Activated T-helper 2 cell treated with anti-CD3 and anti-CD28 coated beads, Interferon-gamma antibody, Interleukin-2, Interleukin-4, amounts not matched to agents 10 μg/mL and 5 μg/mL and 100 μg/mL, durations not matched to agents 14 hours and 24 hours and 36 hours (primary cell): ENCODE data around the gene SEMA7A. TPM values are rescaled to one million over a fixed set of nuclear protein-coding genes. Genes with fewer than 3 reads are reported as not detected.
A peak's percentile ranks its signal among the peaks of the same experiment; 100 is the strongest.

Source experiments
- DNase-seq: peaks from one replicate; pipeline ENCODE4 v3.0.0; 2021; ENCODE audit warnings: low spot score
- H3K27ac Mint-ChIP-seq: one replicate; pipeline ENCODE4 v1.8.0; 2021; ENCODE audit warnings: mixed read lengths
- H3K27me3 Mint-ChIP-seq: one replicate; pipeline ENCODE4 v1.8.0; 2021; ENCODE audit warnings: low read depth, mixed read lengths
- H3K36me3 Mint-ChIP-seq: one replicate; pipeline ENCODE4 v1.8.0; 2021; ENCODE audit warnings: low read depth, mixed read lengths
- H3K4me1 Mint-ChIP-seq: one replicate; pipeline ENCODE4 v1.8.0; 2021; ENCODE audit warnings: low read depth, mixed read lengths
- H3K4me3 Mint-ChIP-seq: one replicate; pipeline ENCODE4 v1.8.0; 2021; ENCODE audit warnings: low read depth, mild to moderate bottlenecking, moderate library complexity, mixed read lengths
- H3K9me3 Mint-ChIP-seq: one replicate; pipeline ENCODE4 v1.8.0; 2021; ENCODE audit warnings: mixed read lengths
- intact Hi-C: fragments of 100-400 bp; cut with micrococcal nuclease; formaldehyde crosslinking; loops from one replicate; pipeline ENCODE4 v1.15.1; 2023
- total RNA-seq: library from RNA; stranded (reverse); gene quantifications from 2 replicates; pipeline ENCODE4 v1.2.3, GENCODE V29; 2022

SEMA7A gene
- total RNA-seq, 1 donor from 2014 or later: 45.9 TPM

DNA sequence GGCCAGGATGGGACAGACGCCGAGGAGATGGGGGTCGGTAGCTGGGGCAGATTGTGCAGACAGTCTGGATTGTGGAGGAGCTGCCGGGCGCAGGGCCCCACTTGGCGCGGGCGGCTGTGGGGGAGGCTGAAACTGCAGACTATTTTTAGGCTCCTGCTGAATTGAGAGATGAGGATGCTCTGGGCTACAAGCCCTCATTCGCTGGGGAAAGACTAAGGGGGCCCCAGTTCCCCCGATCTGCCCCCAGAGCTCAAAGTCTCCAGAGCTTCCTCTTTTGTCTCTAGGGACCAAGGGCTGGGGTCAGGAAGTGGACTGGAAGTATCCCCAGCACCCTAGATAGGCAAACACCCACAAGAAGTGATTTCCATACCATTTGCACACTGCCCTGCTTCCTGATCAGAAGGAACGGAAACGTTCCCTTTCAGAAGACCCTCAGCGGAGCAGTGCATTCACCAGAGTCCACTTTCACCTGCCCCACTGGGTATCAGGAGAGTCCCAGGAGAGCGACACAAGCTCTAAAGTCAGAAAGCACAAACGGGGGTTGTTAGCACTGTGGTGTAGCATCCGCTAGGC is 29.7 kb downstream of the SEMA7A start:
- H3K27ac Mint-ChIP-seq: peak overlapping the region; percentile 84
- intact Hi-C loops: loop anchor here (1.0 kb wide), 1 partner anchor 57 kb away; the partner anchor contains the start of gene UBL7
- peaks cover 21% of the 10 kb centered on the region for H3K36me3 Mint-ChIP-seq
- peaks cover 62% of the 10 kb centered on the region for H3K4me1 Mint-ChIP-seq
- no peaks in the 10 kb centered on the region for H3K9me3 Mint-ChIP-seq
- no peak overlapping the region for H3K4me3 Mint-ChIP-seq
- no peaks in the 10 kb centered on the region for H3K27me3 Mint-ChIP-seq
- DNase-seq: no peak

DNA sequence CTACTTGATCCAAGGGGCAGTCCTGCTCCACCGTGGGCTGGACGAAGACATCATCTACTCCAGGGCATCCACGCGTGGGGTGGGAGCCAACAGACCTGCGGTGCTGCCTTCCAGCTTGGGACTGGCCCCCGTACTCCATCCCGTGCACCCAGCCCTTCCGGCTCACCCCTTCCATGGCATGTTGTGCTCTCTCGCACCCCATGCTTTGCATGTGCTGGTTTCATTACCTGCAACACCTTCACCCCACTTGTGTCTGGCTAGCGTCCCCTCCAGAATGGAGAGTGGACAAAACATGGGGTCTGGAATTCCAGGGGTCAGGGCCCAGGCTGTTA is 30.2 kb downstream of the SEMA7A start:
- peaks cover 21% of the 10 kb centered on the region for H3K36me3 Mint-ChIP-seq
- intact Hi-C loops: loop anchor here (1.0 kb wide), 1 partner anchor 58 kb away; the partner anchor contains the start of gene UBL7
- no peak for DNase-seq
- H3K9me3 Mint-ChIP-seq: no peaks in the 10 kb centered on the region
- no peaks in the 10 kb centered on the region for H3K27me3 Mint-ChIP-seq
- peak overlapping the region; percentile 84 for H3K27ac Mint-ChIP-seq
- peak overlapping the region; percentile 3 for H3K4me3 Mint-ChIP-seq
- peaks cover 65% of the 10 kb centered on the region for H3K4me1 Mint-ChIP-seq

DNA sequence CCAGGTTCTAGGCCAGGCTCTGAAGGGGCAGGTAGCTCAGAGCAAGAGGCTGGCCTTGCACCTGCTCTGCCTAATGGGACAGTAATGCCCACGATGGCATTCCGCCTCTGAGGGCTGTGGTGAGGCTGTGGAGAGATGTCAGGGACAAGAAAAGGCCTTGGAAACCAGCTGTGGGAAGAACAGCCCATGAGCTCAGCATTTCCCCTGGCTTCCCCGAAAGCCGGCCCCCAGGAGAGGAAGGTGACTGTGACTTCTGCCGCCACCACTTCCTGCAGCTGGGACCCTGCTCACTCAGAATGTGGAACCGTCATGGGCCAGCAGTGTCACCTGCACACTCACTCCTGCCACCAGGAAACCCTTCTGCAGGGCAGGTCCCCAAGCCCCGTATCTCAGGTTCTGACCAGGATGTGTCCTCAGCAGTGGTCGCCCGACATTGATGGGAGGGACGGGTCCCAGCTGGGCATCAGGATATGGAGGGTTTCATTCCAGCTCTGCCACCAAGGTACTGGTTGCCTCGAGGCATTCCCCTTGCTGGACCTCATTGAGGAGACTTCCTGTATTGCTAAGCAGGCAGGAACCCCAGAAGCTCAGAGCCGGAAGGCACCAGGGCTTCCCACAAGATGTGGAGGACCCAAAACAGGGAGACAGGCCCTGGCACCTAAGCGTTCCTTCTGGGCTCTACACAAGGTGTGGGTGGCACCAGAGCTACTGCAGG is 30.7 kb downstream of the SEMA7A start:
- Mint-ChIP-seq H3K27ac (peak overlapping the region; percentile 84), H3K27me3 (no peaks in the 10 kb centered on the region), H3K36me3 (peaks cover 17% of the 10 kb centered on the region), H3K4me3 (peak overlapping the region; percentile 3), H3K9me3 (no peaks in the 10 kb centered on the region), H3K4me1 (peaks cover 70% of the 10 kb centered on the region)
- peak; percentile 64 for DNase-seq
- intact Hi-C loops: loop anchor here (1.0 kb wide), 1 partner anchor 58 kb away; the partner anchor contains the start of gene UBL7

DNA sequence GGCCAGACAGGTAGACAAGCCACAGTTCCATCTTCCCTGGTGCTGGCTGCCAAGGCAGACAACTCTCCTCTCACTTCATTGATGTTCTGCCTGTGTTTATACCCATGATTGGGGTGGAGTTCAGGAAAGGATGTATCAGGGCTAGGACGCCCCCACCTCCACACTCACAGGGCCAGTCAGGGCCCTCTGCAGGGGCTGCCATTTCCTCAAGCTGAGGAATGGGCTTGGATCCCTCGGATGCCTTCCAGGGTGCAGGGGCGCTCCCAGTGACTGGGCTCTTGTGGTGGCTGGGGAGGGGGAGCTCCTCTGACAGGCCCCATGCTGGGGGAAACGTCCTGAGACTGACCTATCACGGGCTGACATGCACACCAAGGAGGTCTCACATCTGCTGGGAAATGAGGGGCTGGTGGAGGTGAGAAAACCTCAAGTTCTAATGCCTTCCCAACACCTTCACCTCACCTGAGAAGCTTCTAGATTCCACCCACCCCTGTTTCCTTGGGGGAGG is 31.4 kb downstream of the SEMA7A start:
- peak overlapping the region; percentile 84 for H3K27ac Mint-ChIP-seq
- no peaks in the 10 kb centered on the region for H3K9me3 Mint-ChIP-seq
- peaks cover 74% of the 10 kb centered on the region for H3K4me1 Mint-ChIP-seq
- H3K4me3 Mint-ChIP-seq: no peak overlapping the region
- intact Hi-C loops: no loop called here
- H3K27me3 Mint-ChIP-seq: no peaks in the 10 kb centered on the region
- no peak for DNase-seq
- H3K36me3 Mint-ChIP-seq: peaks cover 14% of the 10 kb centered on the region

DNA sequence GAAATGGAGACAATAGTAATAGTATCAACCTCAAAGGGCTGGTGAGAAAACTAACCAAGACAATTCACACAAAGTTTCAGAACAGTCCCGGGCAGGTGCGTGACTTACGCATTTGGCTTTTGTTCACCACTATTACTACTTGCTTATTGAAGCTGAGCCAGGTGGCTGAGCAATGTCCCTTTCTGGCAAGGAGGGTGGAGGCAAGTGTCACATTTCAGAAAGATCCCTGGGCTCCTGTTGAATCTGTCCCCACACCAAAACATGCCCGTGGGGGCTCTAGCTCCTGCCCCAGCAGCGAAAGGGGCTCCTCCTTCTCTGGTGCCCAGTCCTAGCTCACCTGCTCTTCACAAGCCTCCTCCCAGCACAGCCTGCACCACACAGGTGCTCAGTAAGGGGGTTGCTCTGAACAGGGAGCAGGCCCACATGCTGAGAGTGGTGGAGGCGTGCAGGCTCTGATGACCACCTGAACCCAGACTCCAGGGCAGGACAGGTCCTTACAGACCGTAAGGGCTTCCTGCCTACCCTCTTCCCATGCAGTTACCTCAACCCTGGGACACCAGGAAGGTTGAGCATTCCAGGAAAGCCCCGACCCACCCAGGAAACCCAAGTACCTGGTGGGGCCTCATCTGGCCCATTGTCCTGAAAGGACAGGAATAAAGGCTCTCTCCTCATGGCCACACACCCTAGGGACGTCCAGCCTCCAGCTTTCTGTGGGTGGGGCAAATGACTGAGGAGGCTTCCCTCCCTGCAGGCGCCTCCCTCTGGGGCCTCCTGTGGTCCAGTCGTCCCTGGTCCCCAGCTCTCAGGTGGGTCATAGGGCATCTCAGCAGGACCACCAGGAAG is 32.6 kb downstream of the SEMA7A start:
- Mint-ChIP-seq H3K4me1 (peaks cover 79% of the 10 kb centered on the region), H3K27me3 (no peaks in the 10 kb centered on the region), H3K36me3 (peaks cover 6% of the 10 kb centered on the region), H3K4me3 (peak overlapping the region; percentile 9), H3K27ac (peak overlapping the region; percentile 91), H3K9me3 (no peaks in the 10 kb centered on the region)
- intact Hi-C loops: loop anchor here (1.0 to 2.0 kb wide), 3 partner anchors 17 to 140 kb away; partner anchors contain the start of genes ARID3B and SEMA7A
- DNase-seq: no peak

DNA sequence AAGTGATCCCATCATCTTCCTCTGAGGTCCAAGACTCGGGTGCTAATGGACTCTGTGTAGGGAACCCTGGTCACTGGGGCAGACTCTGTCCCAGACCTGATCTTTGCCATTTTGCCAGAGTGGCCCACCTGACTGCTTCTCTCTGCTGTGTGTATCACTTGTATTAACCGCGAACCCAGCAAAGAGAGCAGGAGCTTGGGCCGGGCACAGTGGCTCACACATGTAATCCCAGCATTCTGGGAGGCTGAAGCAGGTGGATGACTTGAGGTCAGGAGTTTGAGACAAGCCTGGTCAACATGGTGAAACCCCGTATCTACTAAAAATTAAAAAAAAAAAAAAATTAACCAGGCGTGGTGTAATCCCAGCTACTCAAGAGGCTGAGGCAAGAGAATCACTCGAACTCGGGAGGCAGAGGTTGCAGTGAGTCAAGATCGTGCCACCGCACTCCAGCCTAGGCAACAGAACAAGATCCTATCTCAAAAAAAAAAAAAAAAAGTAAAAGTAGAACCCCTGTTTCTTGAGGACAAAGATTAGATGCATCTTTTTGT is 33.4 kb downstream of the SEMA7A start:
- Mint-ChIP-seq H3K27ac (peak overlapping the region; percentile 91), H3K4me1 (peaks cover 79% of the 10 kb centered on the region), H3K27me3 (no peaks in the 10 kb centered on the region), H3K4me3 (peak overlapping the region; percentile 43), H3K36me3 (peaks cover 5% of the 10 kb centered on the region), H3K9me3 (no peaks in the 10 kb centered on the region)
- intact Hi-C loops: loop anchor here (1.0 to 2.0 kb wide), 3 partner anchors 16 to 141 kb away; partner anchors contain the start of genes ARID3B and SEMA7A
- peak; percentile 55 for DNase-seq

DNA sequence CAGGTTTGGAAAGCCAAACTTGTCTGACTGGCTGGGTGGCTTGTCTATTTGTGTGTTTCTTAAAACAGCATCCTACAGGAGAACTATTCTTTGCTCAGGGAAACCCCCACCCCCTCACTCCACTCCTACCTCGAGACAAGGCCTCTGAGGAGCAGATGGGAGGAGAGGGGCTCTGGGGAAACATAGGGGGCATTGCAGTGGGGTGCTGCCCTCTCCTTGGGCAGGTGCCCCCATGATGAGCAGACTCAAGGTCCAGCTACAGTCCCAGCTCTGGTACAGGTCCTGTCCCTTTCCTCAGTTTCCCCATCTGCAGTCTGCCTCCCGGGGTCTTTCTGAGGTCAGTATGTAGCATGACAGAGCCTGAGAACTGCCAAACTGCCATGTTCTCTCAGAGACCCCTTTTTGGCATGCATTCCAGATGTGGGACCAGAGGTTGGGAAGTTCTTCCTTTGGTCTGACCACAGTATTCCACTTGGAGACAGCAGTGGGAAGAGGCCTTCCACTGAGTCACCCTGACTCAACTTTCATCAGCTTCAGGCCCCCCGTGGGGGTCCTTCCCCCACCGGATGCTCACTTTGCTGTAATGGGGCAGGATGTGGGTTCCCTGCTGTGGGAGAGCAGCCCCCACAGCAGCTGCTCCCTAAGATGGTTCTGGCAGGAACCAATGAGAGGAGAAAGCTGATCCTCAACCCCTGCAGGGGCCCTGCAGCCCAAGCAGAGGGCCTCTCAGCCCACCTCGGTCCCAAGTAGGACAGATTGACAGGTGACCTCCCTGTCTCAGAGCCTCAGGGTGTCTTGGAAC is 34.0 kb downstream of the SEMA7A start:
- intact Hi-C loops: loop anchor here (1.0 to 2.0 kb wide), 3 partner anchors 15 to 142 kb away; partner anchors contain the start of genes ARID3B and SEMA7A
- Mint-ChIP-seq H3K9me3 (no peaks in the 10 kb centered on the region), H3K4me3 (peak overlapping the region; percentile 43), H3K36me3 (peaks cover 5% of the 10 kb centered on the region), H3K4me1 (peaks cover 83% of the 10 kb centered on the region), H3K27me3 (no peaks in the 10 kb centered on the region), H3K27ac (peak overlapping the region; percentile 91)
- peak; percentile 42 for DNase-seq

DNA sequence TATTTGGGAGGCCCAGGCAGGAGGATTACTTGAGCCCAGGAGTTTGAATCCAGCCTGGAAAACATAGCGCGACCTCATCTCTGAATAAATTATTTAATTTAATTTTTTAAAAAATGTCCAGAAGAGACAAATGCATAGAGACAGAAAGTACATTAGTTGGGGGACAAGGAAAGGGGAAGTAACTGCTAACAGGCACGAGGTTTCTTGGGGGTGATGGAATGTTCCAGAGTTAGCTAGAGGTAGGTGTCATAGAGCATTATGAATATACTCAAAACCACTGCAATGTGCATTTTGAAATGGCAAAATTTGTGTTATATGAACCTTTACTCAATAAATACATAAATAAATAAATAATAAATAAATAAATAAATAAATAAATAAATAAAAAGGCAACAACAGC is 34.7 kb downstream of the SEMA7A start:
- Mint-ChIP-seq H3K4me3 (no peak overlapping the region), H3K27ac (peak overlapping the region; percentile 66), H3K4me1 (peaks cover 82% of the 10 kb centered on the region), H3K36me3 (peaks cover under 1% of the 10 kb centered on the region), H3K9me3 (no peaks in the 10 kb centered on the region), H3K27me3 (no peaks in the 10 kb centered on the region)
- no peak for DNase-seq
- intact Hi-C loops: no loop called here

DNA sequence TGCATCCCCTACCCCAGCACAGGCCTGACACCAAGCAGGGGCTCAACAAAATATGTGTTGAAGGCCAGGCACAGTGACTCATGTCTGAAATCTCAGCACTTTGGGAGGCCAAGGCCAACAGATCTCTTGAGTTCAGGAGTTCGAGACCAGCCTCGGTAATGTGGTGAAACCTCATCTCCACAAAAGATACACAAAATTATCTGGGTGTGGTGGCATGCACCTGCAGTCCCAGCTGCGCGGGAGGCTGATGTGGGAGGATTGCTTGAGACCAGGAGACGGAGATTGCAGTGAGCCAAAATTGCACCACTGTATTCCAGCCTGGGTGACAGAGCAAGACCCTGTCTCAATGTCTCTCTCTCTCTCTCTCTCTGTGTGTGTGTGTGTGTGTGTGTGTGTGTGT is 35.6 kb downstream of the SEMA7A start:
- Mint-ChIP-seq H3K27ac (peak overlapping the region; percentile 98), H3K36me3 (no peaks in the 10 kb centered on the region), H3K4me3 (no peak overlapping the region), H3K27me3 (no peaks in the 10 kb centered on the region), H3K4me1 (peaks cover 81% of the 10 kb centered on the region), H3K9me3 (no peaks in the 10 kb centered on the region)
- intact Hi-C loops: no loop called here
- no peak for DNase-seq

DNA sequence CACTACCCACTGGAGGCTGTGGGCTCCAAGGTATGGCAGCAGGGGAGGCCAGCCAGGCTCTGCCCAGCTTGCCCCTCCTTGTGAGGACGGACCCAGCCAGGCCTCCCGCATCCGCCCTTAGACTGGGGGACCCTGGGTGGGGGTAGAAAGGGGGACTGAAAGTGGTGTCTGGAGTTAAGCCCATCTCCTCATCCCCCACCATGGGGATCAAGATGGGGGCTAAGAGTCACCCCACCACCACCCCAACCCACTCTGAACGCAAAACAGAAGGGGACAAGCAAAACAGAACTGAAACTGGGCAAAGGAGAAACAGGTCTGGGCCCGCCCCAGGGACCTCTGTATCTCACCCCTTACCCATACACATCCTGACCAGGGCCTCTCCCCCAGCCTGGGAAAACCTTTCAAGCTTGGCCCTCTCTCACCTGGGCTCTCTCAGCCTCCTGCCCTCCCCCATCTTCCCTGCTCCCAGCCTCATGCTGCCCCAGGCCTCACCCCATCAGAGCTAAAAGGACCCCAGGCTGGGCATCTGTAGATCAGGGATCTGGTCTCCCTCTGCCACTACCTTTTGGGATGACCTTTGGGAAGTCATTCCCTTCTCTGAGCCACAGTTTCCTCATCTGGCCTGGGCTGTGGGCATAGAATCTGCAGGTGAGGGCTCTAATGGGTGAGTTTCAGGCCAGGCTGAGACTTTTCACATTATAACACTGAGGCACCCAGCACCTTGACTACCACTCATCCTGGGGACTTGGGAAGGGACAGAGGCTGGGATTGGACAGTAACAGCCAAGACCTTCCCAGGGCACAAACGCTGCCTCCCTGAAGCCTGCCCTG is 36.3 kb downstream of the SEMA7A start:
- intact Hi-C loops: no loop called here
- H3K4me3 Mint-ChIP-seq: peak overlapping the region; percentile 59

More for the DNA sequence above, 36.3 kb downstream of the SEMA7A start:
- no peaks in the 10 kb centered on the region for H3K27me3 Mint-ChIP-seq
- no peaks in the 10 kb centered on the region for H3K36me3 Mint-ChIP-seq
- H3K9me3 Mint-ChIP-seq: no peaks in the 10 kb centered on the region
- H3K4me1 Mint-ChIP-seq: peaks cover 82% of the 10 kb centered on the region
- DNase-seq: no peak
- peak overlapping the region; percentile 98 for H3K27ac Mint-ChIP-seq
